Adrenal gland (tissue), 12 donors: Measurements from ENCODE around the gene COX10. TPM values are rescaled to one million over a fixed set of nuclear protein-coding genes. Genes with fewer than 3 reads are reported as not detected.

ENCODE experiments used
- DNase-seq, 7 donors: peaks; one replicate each; pipeline ENCODE4 v3.0.0-alpha.2; 2019 to 2020
- H3K27ac ChIP-seq, 5 donors: fragments of 200-600 bp; sonication (generic) in 4 of 5; 1 replicate in 3 of 5; 2 replicates in 2 of 5; pipeline versions ENCODE4 v1.5.1 to v1.8.0; 2016 to 2020; ENCODE audit warnings: mild to moderate bottlenecking in 1 of 5
- H3K27me3 ChIP-seq: fragments of 200-600 bp; 2 replicates; pipeline ENCODE4 v1.8.0; 2021
- H3K36me3 ChIP-seq, 2 donors: fragments of 200-600 bp; replicated peaks in 1 of 2; 1 replicate in 1 of 2; 2 replicates in 1 of 2; pipeline versions ENCODE4 v1.5.1 to v1.8.0; 2018 to 2022
- H3K4me1 ChIP-seq, 2 donors: fragments of 200-600 bp; replicated peaks in 1 of 2; 1 replicate in 1 of 2; 2 replicates in 1 of 2; pipeline versions ENCODE4 v1.5.1 to v1.8.0; 2018 to 2021
- H3K4me3 ChIP-seq, 4 donors: fragments of 200-600 bp; sonication (generic) in 3 of 4; one replicate each; pipeline ENCODE4 v1.5.1; 2016 to 2018
- H3K9me3 ChIP-seq, 3 donors: fragments of 200-600 bp; sonication (generic) in 1 of 3; replicated peaks in 1 of 3; 1 replicate in 2 of 3; 2 replicates in 1 of 3; pipeline versions ENCODE4 v1.5.1 to v1.8.0; 2016 to 2021
- POLR2A ChIP-seq, 2 donors: fragments of 450-650 bp; IDR thresholded peaks; one replicate each; pipeline ENCODE4 v1.6.1; 2017; ENCODE audit warnings: antibody characterized with exemption in 2 of 2, mild to moderate bottlenecking in 2 of 2, moderate library complexity in 1 of 2
- WGBS, 4 donors: extraction: QIAGEN DNeasy Blood & Tissue Kit in 2 of 4; methylation state at CpG; one replicate each; pipeline versions ENCODE4 v1.1.5 to v1.1.7; 2013 to 2017; 5-methylcytosine and 5-hydroxymethylcytosine counted together
- intact Hi-C, 2 donors: fragments of 100-400 bp; cut with DNase I; formaldehyde crosslinking; loops; one replicate each; pipeline versions ENCODE4 v1.14.1 to v1.15.0; 2022 to 2023
- polyA plus RNA-seq, 3 donors: library from polyadenylated mRNA; stranded (reverse); fragments of 200-250 nt in 2 of 3; fragments of 350-450 nt in 1 of 3; fragmentation: Illumina TruSeq in 1 of 3; extraction: RNeasy Lipid Tissue Mini Kit (QIAGEN cat#74804) in 1 of 3; gene quantifications; one replicate each; pipeline ENCODE4 v1.2.3, GENCODE V29; 2013 to 2014
- total RNA-seq, 9 donors: library from RNA; depleted of rRNA in 4 of 9; stranded (reverse); fragments of >200 nt in 4 of 9; fragments of 120-200 nt in 1 of 9; fragmentation: NEBNext Ultra II Directional in 1 of 9; extraction: Animal tissue kit (Norgen Biotek cat#: 25700) in 1 of 9; gene quantifications; one replicate each; pipeline versions ENCODE4 v1.1.0 to v1.2.4, GENCODE V29; 2013 to 2023
- TF ChIP-seq, protein P1 (sequence below), 6 experiments: fragments of 450-650 bp in 4 of 6; fragments of 200-600 bp in 2 of 6; sonication (generic) in 1 of 6; IDR thresholded peaks; 1 replicate in 5 of 6; 2 replicates in 1 of 6; pipeline versions ENCODE4 v1.5.1 to v1.8.0; 2016 to 2021; ENCODE audit warnings: antibody characterized with exemption in 6 of 6, mild to moderate bottlenecking in 2 of 6, moderate library complexity in 1 of 6
- donor health status: healthy with polysubstance abuse.
- donor health status: Bipolar disorder and iron deficiency.
- donor health status: DM: yes; HTN: yes; CAD: no.
- donor health status: DM: no; HTN: no; CAD: no.
- donor health status: DM: no; HTN: no; CAD: no.
- donor health status: DM: yes; HTN: yes; CAD: no.

COX10 gene
- total and polyA plus RNA-seq, 12 donors: 6.8 to 33.9 (median 14.7) TPM

DNA sequence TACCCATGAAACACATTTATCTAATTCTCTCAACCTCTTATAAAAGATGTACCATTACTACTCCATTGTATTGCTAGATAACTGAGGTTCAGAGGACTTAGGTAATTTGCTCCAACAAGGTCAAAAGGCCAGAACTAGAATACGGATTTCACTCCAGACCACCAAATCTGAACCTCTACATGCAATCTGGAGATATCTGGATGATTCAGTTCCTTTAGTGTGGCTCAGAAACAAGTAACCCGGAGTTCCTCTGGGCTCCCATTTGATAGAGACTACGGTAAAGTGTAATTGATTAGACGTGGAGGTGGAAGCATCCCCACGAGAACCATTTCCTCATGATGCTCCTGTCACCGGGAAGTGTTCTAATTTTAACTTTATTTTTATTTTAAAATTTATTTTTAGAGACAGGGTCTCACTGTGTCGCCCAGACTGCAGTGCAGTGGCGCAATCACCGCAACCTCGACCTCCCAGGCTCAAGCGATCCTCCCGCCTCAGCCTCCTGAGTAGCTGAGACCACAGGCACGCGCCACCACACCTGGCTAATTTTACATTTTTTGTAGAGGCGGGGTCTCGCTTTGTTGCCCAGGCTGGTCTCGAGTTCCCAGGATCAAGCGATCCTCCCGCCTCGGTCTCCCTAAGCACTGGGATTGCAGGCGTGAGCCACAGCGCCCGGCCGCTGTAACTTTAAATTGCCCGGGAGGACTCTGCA lies 608 bp upstream of the COX10 start:
- peak overlapping the region; percentile 59 to 94 (median 86) for H3K4me3 ChIP-seq
- no peaks in the 10 kb centered on the region for H3K36me3 ChIP-seq
- peaks cover 13 to 20% of the 10 kb centered on the region in 2 donors for H3K4me1 ChIP-seq
- no peak for TF ChIP-seq POLR2A (IDR thresholded peaks at IDR 0.05)
- TF ChIP-seq, protein P1, sequence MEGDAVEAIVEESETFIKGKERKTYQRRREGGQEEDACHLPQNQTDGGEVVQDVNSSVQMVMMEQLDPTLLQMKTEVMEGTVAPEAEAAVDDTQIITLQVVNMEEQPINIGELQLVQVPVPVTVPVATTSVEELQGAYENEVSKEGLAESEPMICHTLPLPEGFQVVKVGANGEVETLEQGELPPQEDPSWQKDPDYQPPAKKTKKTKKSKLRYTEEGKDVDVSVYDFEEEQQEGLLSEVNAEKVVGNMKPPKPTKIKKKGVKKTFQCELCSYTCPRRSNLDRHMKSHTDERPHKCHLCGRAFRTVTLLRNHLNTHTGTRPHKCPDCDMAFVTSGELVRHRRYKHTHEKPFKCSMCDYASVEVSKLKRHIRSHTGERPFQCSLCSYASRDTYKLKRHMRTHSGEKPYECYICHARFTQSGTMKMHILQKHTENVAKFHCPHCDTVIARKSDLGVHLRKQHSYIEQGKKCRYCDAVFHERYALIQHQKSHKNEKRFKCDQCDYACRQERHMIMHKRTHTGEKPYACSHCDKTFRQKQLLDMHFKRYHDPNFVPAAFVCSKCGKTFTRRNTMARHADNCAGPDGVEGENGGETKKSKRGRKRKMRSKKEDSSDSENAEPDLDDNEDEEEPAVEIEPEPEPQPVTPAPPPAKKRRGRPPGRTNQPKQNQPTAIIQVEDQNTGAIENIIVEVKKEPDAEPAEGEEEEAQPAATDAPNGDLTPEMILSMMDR (IDR thresholded peaks at IDR 0.05): no peak
- intact Hi-C loops: no loop called here
- 17 to 36% (median 21%) methylated on average over 16 to 25 of the region's 25 CpGs for WGBS, 4 donors
- H3K27ac ChIP-seq: peak overlapping the region in 3 of 5 donors; percentile 48 to 87 (median 61)
- no peaks in the 10 kb centered on the region for H3K27me3 ChIP-seq
- H3K9me3 ChIP-seq: no peaks in the 10 kb centered on the region
- no peak for DNase-seq

DNA sequence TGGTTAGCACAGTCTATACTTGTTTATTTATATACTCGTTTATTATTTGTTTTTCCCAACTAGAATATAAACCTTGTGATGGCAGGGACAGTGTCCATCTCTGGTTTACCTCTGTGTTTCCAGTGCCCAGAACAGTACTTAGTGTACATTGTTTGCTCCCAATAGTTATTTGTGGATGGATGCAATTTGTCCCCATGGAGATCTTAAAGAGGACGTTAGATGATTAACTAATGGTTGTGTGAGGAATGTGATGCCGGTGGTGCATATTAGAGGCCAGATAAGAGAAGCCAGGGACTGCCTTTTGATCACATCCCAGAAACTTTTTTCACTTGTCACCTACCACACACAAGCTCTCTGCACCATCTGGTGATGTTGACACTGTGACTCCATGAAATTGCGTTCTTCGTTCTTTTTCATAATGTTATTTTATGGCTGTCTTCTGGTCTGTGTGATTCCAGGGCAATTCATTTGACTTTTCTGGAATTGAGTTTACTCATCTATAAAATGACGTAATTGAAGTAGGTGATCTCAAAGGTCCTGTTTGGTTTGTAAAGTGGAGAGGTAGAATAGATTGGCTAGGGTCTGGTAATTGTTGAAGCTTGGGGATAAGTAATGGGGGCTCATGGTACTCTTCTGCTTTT lies 1.2 kb downstream of the COX10 start:
- Histone ChIP-seq H3K9me3 (no peaks in the 10 kb centered on the region), H3K27ac (no peak overlapping the region), H3K27me3 (no peaks in the 10 kb centered on the region), H3K4me1 (peaks cover 13 to 20% of the 10 kb centered on the region in 2 donors), H3K4me3 (peak overlapping the region in 2 of 4 donors; percentile 83 to 88), H3K36me3 (peaks cover 0 to 10% of the 10 kb centered on the region in 2 donors)
- intact Hi-C loops: no loop called here
- no peak for DNase-seq
- WGBS, 4 donors: 69 to 79% (median 74%) methylated on average over 6 of the region's 6 CpGs
- TF ChIP-seq, protein P1 (IDR thresholded peaks at IDR 0.05): no peak
- no peak for TF ChIP-seq POLR2A (IDR thresholded peaks at IDR 0.05)

DNA sequence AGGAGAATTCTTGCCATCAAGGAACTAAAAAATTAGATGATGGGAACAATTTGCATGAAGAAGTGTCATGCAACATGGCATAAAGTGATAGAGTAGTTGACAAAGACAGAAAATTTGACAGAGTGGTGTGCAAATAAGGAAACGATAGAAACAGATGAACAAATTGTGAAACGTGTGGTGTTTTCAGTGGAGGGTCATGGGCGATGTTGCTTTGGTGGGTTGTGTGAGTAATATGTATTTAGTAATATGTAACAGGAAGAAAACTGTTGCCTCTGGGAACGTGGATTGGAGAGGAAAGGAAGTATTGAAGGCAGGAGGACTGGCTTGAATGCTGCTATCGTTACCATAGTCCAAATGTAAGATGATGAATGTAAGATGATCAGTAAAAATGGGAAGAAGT lies 3.6 kb downstream of the COX10 start:
- TF ChIP-seq POLR2A (IDR thresholded peaks at IDR 0.05): no peak
- TF ChIP-seq, protein P1 (IDR thresholded peaks at IDR 0.05): no peak
- Histone ChIP-seq H3K27ac (no peak overlapping the region), H3K9me3 (no peaks in the 10 kb centered on the region), H3K27me3 (no peaks in the 10 kb centered on the region), H3K4me3 (no peak overlapping the region), H3K4me1 (peaks cover 13 to 20% of the 10 kb centered on the region in 2 donors), H3K36me3 (peaks cover 0 to 16% of the 10 kb centered on the region in 2 donors)
- intact Hi-C loops: no loop called here
- no peak for DNase-seq
- 75 to 92% (median 88%) methylated on average over 5 of the region's 5 CpGs for WGBS, 4 donors

DNA sequence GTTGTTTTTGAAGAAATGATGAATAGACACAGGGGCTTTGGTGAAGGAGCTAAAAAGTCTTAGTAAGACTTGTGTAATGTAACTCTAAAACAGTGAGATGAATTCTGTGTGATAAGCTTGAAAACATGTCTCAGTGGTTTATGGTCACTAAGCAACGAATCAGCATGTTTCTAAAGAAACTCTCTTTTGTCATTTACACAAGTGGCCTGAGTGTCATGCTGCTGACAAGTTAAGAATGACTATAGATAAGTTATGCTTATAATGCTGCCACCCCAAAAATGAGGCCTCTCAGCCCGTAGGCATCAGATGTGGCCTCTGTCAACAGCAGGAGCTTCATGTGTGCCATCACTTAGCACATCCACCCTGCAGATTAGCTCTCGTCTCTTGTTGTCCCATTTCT lies 8.7 kb downstream of the COX10 start:
- TF ChIP-seq POLR2A (IDR thresholded peaks at IDR 0.05): no peak
- WGBS, 4 donors: 91 to 93% (median 92%) methylated on average over 3 of the region's 3 CpGs
- no peak for DNase-seq
- Histone ChIP-seq H3K27me3 (no peaks in the 10 kb centered on the region), H3K9me3 (no peaks in the 10 kb centered on the region), H3K4me1 (no peaks in the 10 kb centered on the region), H3K4me3 (no peak overlapping the region), H3K27ac (no peak overlapping the region), H3K36me3 (peaks cover 0 to 16% of the 10 kb centered on the region in 2 donors)
- intact Hi-C loops: no loop called here
